ENCODE measurements around the gene CCDC91. TPM values are rescaled to one million over a fixed set of nuclear protein-coding genes. Genes with fewer than 3 reads are reported as not detected.

CCDC91 gene
- total RNA-seq, 4 donors from 2014 or later, result 48.6 to 95.3 (median 52.1) TPM

- TF ChIP-seq CTCF (IDR thresholded peaks at IDR 0.05; ENCODE audit: low read depth), result no peak
These were observed 75.3 kb downstream of the CCDC91 start for GRCh38 chr12:28265435-28266042.

GRCh38 chr12:28268608-28269229, 78.5 kb downstream of the CCDC91 start:
- TF ChIP-seq CTCF (IDR thresholded peaks at IDR 0.05; ENCODE audit: low read depth), result no peak

GRCh38 chr12:28269851-28270250, 79.6 kb downstream of the CCDC91 start:
- TF ChIP-seq CTCF (IDR thresholded peaks at IDR 0.05; ENCODE audit: low read depth), result no peak

GRCh38 chr12:28278499-28278898, 88.2 kb downstream of the CCDC91 start:
- no peak for TF ChIP-seq CTCF (IDR thresholded peaks at IDR 0.05; ENCODE audit: low read depth)

GRCh38 chr12:28278960-28279359, 88.7 kb downstream of the CCDC91 start:
- TF ChIP-seq CTCF (IDR thresholded peaks at IDR 0.05; ENCODE audit: low read depth), result no peak

GRCh38 chr12:28286352-28286751, 96.1 kb downstream of the CCDC91 start:
- TF ChIP-seq CTCF (IDR thresholded peaks at IDR 0.05; ENCODE audit: low read depth), result no peak

GRCh38 chr12:28290262-28290661, 100.0 kb downstream of the CCDC91 start:
- no peak for TF ChIP-seq CTCF (IDR thresholded peaks at IDR 0.05; ENCODE audit: low read depth)

Measured in subcutaneous adipose tissue (tissue), 4 donors.